H1 (cell line): ENCODE results near the gene MTIF2. TPM values are rescaled to one million over a fixed set of nuclear protein-coding genes. Genes with fewer than 3 reads are reported as not detected.
A peak's percentile ranks its signal among the peaks of the same experiment; 100 is the strongest.

Experiments used
- BCL11A ChIP-seq, 2 experiments: IDR thresholded peaks; one replicate each; pipeline ENCODE4 v1.6.1; 2011; ENCODE audit warnings: low read depth in 2 of 2, low read length in 2 of 2, mild to moderate bottlenecking in 2 of 2
- BRCA1 ChIP-seq: IDR thresholded peaks from 2 replicates; pipeline ENCODE4 v1.6.1; 2012; ENCODE audit warnings: low read depth, low read length, improper control_type of control experiment
- CBX8 ChIP-seq: fragments of 300-800, 300-1000 bp; sonication (generic); IDR thresholded peaks from 2 replicates; pipeline ENCODE4 v1.7.1; 2016; ENCODE audit warnings: low read depth, low read length, borderline replicate concordance
- CEBPB ChIP-seq: IDR thresholded peaks from 2 replicates; pipeline ENCODE4 v1.6.1; 2012; ENCODE audit warnings: low read depth, low read length
- EP300 ChIP-seq, 2 experiments: IDR thresholded peaks; 1 replicate in 1 of 2; 2 replicates in 1 of 2; pipeline ENCODE4 v1.6.1; 2011 to 2012; ENCODE audit warnings: low read depth in 2 of 2, low read length in 2 of 2, mild to moderate bottlenecking in 2 of 2, borderline replicate concordance in 1 of 2, inconsistent platforms in 1 of 2, moderate library complexity in 1 of 2
- EZH2 ChIP-seq: fragments of 200-600 bp; sonication (generic); IDR thresholded peaks from 2 replicates; pipeline ENCODE4 v1.7.1; 2012; ENCODE audit warnings: low read depth, mild to moderate bottlenecking, moderate library complexity, low read length, inconsistent platforms; ENCODE audit not compliant: severe bottlenecking
- KDM4A ChIP-seq: IDR thresholded peaks from one replicate; pipeline ENCODE4 v1.7.1; 2012; ENCODE audit warnings: low read depth, mild to moderate bottlenecking, moderate library complexity, low read length, inconsistent platforms; ENCODE audit not compliant: severe bottlenecking
- MAFK ChIP-seq: IDR thresholded peaks from 2 replicates; pipeline ENCODE4 v1.6.1; 2012; ENCODE audit warnings: low read depth, mild to moderate bottlenecking, improper control_type of control experiment, low read length
- NANOG ChIP-seq: IDR thresholded peaks from 2 replicates; pipeline ENCODE4 v1.6.1; 2011; ENCODE audit warnings: low read length, low read depth, mild to moderate bottlenecking, inconsistent platforms; ENCODE audit not compliant: insufficient read depth, poor library complexity, severe bottlenecking
- NRF1 ChIP-seq: IDR thresholded peaks from 2 replicates; pipeline ENCODE4 v1.6.1; 2011; ENCODE audit warnings: mild to moderate bottlenecking, low read depth, low read length, improper control_type of control experiment
- POU5F1 ChIP-seq: IDR thresholded peaks from 2 replicates; pipeline ENCODE4 v1.6.1; 2011; ENCODE audit warnings: low read depth, mild to moderate bottlenecking, low read length, moderate library complexity
- RBBP5 ChIP-seq: IDR thresholded peaks from 2 replicates; pipeline ENCODE4 v1.7.1; 2012; ENCODE audit warnings: low read depth, mild to moderate bottlenecking, inconsistent platforms, low read length, moderate library complexity, borderline replicate concordance
- RFX5 ChIP-seq: IDR thresholded peaks from 2 replicates; pipeline ENCODE4 v1.6.1; 2011; ENCODE audit warnings: low read depth, low read length, improper control_type of control experiment, borderline replicate concordance
- SIX5 ChIP-seq: IDR thresholded peaks from 2 replicates; pipeline ENCODE4 v1.6.1; 2011; ENCODE audit warnings: mild to moderate bottlenecking, low read depth, low read length
- SP4 ChIP-seq: IDR thresholded peaks from 2 replicates; pipeline ENCODE4 v1.6.1; 2012; ENCODE audit warnings: low read length, inconsistent platforms
- SUZ12 ChIP-seq: fragments of 200-600 bp; sonication (generic); IDR thresholded peaks from 2 replicates; pipeline ENCODE4 v1.6.1; 2012; ENCODE audit warnings: mild to moderate bottlenecking, inconsistent platforms, low read length, moderate library complexity, mixed read lengths
- TCF12 ChIP-seq: IDR thresholded peaks from 2 replicates; pipeline ENCODE4 v1.6.1; 2011; ENCODE audit warnings: low read depth, mild to moderate bottlenecking, low read length
- polyA plus RNA-seq, 7 experiments: library from polyadenylated mRNA; depleted of rRNA in 3 of 7; stranded (reverse) in 5 of 7; unstranded in 2 of 7; fragments of >200 nt in 5 of 7; fragments of 200-250 nt in 2 of 7; gene quantifications; 1 replicate in 5 of 7; 2 replicates in 1 of 7; 4 replicates in 1 of 7; pipeline versions ENCODE4 v1.2.1 to v1.2.3, GENCODE V29; 2011 to 2013; ENCODE audit warnings: missing spikeins in 2 of 7, mixed read lengths in 2 of 7
- total RNA-seq: library from RNA; stranded (reverse); fragmentation: NEBNext Ultra II Directional; extraction: Animal tissue kit (Norgen Biotek cat#: 25700); gene quantifications from 2 replicates; pipeline ENCODE4 v1.2.1, GENCODE V29; 2021
- TF ChIP-seq, protein P1 (sequence below): IDR thresholded peaks from 2 replicates; pipeline ENCODE4 v1.6.1; 2012; ENCODE audit warnings: low read length, inconsistent platforms
- TF ChIP-seq, protein P2 (sequence below): IDR thresholded peaks from 2 replicates; pipeline ENCODE4 v1.6.1; 2012; ENCODE audit warnings: inconsistent platforms
- TF ChIP-seq, protein P3 (sequence below): IDR thresholded peaks from 2 replicates; pipeline ENCODE4 v1.6.1; 2012; ENCODE audit warnings: inconsistent platforms

Gene MTIF2
- total and polyA plus RNA-seq, 2 of the 8 experiments (the other 6 are each of a cell fraction or from before 2014, with no cell fraction given) = 11.0 to 36.0 TPM

DNA sequence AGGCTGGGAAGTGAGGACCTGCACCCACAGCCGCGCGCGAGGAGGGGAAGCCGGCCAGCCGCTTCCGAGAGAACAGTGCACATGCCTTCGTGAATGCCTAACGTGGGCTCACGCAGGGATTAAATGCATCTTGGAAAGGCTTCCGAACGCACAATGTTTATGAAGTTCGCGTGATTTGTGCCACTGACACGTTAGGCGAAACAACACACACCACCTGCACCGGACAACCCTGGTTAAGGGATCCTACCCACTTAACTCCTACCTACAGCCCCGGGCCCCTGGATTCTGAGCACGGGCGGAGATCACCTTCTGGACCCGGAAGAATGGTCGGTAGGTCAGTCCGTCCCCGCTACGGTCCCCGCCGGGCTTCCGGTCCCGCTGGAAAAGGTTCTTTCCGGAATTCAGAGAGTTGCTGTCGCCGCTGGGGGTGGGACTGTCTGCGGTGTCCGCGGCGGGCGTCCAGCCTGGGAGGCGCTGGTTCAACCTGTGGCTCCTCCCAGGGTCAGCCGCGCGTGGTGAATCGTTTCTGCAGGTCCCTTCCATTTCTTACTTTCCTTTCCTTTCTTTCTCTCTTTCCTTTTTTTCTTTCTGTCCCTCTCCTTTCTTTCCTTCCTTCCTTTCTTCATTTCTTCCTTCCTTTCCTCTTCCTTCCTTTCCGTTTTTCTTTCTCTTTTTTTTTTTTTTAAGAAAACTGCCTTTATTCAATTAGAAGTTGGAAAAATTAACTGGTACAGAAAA is at the start of gene MTIF2 (continued):
- TF ChIP-seq NRF1 = no peak
- 0 out of 2 replicates have a peak, but pooled peaks have one; percentile 42 for TF ChIP-seq TCF12
- TF ChIP-seq, protein P1, sequence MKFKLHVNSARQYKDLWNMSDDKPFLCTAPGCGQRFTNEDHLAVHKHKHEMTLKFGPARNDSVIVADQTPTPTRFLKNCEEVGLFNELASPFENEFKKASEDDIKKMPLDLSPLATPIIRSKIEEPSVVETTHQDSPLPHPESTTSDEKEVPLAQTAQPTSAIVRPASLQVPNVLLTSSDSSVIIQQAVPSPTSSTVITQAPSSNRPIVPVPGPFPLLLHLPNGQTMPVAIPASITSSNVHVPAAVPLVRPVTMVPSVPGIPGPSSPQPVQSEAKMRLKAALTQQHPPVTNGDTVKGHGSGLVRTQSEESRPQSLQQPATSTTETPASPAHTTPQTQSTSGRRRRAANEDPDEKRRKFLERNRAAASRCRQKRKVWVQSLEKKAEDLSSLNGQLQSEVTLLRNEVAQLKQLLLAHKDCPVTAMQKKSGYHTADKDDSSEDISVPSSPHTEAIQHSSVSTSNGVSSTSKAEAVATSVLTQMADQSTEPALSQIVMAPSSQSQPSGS = no peak
- peak; percentile 30; the same call in 1 of the 2 replicates for TF ChIP-seq SIX5
- TF ChIP-seq, protein P2, sequence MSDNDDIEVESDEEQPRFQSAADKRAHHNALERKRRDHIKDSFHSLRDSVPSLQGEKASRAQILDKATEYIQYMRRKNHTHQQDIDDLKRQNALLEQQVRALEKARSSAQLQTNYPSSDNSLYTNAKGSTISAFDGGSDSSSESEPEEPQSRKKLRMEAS = peak; percentile 69
- no peak for TF ChIP-seq BCL11A (IDR thresholded peaks at IDR 0.05; ENCODE audit: low read depth in 2 of 2, low read length in 2 of 2)
- no peak for TF ChIP-seq MAFK
- peak in 1 of 2 experiments; percentile 75; a peak in 1 of 3 replicates for TF ChIP-seq EP300 (IDR thresholded peaks at IDR 0.05; ENCODE audit: borderline replicate concordance in 1 of 2, low read depth in 2 of 2, low read length in 2 of 2)
- TF ChIP-seq BRCA1 = no peak
- TF ChIP-seq SP4 = peak; percentile 88; the same call in 1 of the 2 replicates
- TF ChIP-seq RFX5 = no peak
- TF ChIP-seq POU5F1 = no peak
- TF ChIP-seq EZH2 = no peak
- no peak for TF ChIP-seq CEBPB
- TF ChIP-seq CBX8 = no peak
- TF ChIP-seq RBBP5 = no peak
- TF ChIP-seq, protein P3, sequence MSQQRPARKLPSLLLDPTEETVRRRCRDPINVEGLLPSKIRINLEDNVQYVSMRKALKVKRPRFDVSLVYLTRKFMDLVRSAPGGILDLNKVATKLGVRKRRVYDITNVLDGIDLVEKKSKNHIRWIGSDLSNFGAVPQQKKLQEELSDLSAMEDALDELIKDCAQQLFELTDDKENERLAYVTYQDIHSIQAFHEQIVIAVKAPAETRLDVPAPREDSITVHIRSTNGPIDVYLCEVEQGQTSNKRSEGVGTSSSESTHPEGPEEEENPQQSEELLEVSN = peak; percentile 31
- TF ChIP-seq NANOG = peak; percentile 36
- no peak for TF ChIP-seq SUZ12
- TF ChIP-seq KDM4A = peak; percentile 65
